GM12875 (cell line): ENCODE measurements around the gene PHKG2.

Experiments used
- H3K4me3 ChIP-seq: one replicate; pipeline ENCODE4 v1.5.1; 2011; ENCODE audit warnings: low read depth, low read length, control low read depth
- CTCF ChIP-seq: IDR thresholded peaks from 2 replicates; pipeline ENCODE4 v1.5.1; 2011; ENCODE audit warnings: low read depth, mild to moderate bottlenecking, control low read depth, inconsistent platforms, low read length, moderate library complexity, borderline replicate concordance; ENCODE audit not compliant: insufficient read depth

The PHKG2 gene

DNA sequence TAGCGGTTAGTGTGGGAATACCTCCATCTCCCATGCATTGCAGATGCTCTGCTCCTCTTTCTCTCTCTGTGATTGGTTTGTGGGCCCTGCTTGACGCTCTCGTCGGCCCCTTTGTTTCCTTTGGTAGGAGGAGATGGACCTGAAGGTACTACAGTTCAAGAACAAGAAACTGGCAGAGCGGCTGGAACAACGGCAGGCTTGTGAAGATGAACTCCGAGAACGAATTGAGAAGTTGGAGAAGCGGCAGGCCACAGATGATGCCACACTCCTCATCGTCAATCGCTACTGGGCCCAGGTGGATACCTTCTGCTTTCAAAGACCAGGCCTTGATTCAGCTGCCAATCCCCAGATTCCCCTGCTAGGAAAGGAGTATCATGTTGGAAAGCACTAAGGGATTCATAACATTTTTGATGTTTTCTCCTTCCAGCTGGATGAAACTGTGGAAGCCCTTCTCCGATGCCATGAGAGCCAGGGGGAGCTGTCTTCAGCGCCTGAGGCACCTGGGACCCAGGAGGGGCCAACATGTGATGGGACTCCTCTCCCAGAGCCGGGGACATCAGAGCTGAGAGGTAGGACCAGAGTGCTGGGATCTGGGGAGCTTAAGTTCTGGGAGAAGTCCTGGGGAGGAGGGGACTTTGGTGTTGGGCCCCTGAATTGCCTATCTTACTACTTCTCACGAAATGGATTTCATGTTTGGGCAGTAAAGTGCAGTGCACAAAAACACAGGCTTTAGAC, 14.9 kb downstream of the PHKG2 start:
- peak overlapping the region; percentile 80 for H3K4me3 ChIP-seq

DNA sequence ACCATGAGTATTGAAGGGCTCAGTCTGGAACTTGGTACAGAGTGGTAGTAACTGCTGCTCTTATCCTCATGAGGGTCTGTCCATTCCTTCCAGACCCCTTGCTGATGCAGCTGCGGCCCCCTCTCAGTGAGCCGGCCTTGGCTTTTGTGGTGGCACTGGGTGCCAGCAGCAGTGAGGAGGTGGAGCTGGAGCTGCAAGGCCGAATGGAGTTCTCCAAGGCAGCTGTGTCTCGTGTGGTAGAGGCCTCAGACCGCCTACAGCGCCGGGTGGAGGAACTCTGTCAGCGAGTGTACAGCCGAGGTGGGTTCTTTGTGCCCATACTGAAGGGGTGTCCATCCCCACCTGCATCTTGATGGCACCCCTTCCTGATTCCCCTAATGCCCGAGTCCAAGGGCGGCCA, 15.9 kb downstream of the PHKG2 start:
- no peak for TF ChIP-seq CTCF
- no peak overlapping the region for H3K4me3 ChIP-seq

More for the DNA sequence above, 14.9 kb downstream of the PHKG2 start:
- TF ChIP-seq CTCF, result no peak

GRCh38 chr16:30764816-30765465, 16.7 kb downstream of the PHKG2 start:
- no peak overlapping the region for H3K4me3 ChIP-seq
- no peak for TF ChIP-seq CTCF

DNA sequence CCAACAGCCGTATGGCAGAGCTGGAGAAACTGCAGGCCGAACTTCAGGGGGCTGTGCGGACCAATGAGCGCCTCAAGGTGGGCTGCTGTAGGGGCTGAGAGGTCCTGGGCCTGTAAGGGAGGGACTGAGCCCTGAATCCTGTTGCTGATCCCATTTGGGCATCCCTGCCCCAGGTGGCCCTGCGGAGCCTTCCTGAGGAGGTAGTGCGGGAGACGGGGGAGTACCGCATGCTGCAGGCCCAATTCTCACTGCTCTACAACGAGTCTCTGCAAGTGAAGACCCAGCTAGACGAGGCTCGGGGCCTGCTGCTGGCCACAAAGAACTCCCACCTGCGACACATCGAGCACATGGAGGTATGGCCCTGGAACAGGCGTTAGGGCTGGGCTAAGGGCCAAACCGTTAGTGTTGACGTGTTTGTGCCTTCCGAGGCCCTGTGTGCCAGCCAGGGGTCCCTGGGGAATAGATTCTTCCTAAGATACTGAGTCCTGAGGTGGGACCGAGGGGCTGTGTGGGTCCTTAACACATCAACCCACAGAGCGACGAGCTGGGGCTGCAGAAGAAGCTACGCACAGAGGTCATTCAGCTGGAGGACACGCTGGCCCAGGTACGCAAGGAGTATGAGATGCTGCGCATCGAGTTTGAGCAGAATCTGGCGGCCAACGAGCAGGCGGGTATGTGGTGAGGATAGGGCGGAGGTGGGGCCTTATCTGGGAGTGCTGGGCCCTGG, 18.1 kb downstream of the PHKG2 start:
- no peak for TF ChIP-seq CTCF
- H3K4me3 ChIP-seq, result no peak overlapping the region

DNA sequence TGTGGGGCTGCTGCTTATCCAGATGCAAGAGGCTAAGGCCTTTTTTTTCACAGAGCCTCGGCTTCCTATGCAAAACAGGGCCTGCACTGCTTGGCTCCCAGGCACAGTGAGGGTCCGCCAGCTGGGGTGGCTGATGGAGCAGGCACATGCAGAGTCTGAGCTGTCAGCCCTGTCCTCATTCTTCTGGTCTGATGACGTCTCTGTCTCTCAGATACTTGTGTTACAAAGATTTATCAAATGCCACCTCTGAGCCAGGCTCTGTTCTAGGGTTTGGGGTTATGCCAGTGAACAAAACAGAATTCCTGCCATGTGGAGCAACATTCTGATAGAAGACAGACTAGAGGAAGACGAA, 18.7 kb downstream of the PHKG2 start:
- TF ChIP-seq CTCF, result no peak
- no peak overlapping the region for H3K4me3 ChIP-seq

DNA sequence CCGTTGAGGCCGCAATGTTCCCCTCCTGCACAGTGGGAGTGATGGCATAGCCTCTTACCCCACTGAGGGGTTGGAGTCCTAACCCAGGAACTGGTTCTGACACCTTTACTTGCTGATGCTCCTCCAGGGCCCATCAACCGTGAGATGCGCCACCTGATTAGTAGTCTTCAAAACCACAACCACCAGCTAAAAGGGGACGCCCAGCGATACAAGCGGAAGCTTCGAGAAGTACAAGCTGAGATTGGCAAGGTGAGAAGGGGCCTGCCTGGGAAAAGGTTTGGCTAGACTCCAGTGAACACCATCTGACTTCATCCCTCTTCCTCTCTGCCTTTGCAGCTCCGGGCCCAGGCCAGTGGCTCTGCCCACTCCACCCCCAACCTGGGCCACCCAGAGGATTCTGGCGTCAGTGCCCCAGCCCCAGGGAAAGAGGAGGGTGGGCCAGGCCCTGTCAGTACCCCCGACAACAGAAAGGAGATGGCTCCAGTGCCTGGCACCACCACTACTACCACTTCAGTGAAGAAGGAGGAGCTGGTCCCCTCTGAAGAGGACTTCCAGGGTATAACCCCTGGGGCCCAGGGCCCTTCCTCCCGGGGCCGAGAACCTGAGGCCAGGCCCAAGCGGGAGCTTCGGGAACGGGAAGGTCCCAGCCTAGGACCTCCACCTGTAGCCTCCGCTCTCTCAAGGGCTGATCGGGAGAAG, 19.7 kb downstream of the PHKG2 start:
- no peak overlapping the region for H3K4me3 ChIP-seq
- no peak for TF ChIP-seq CTCF
